Tongue (tissue), 2 donors: ENCODE data around the gene IRF2. TPM values are rescaled to one million over a fixed set of nuclear protein-coding genes. Genes with fewer than 3 reads are reported as not detected.

Source experiments
- DNase-seq: peaks from one replicate; pipeline ENCODE4 v3.0.0-alpha.2; 2015
- total RNA-seq: library from RNA; depleted of rRNA; stranded (reverse); fragments of >200 nt; gene quantifications from one replicate; pipeline ENCODE4 v1.2.3, GENCODE V29; 2014

The IRF2 gene
- total RNA-seq, 1 donor from 2014 or later = 26.5 TPM

DNA sequence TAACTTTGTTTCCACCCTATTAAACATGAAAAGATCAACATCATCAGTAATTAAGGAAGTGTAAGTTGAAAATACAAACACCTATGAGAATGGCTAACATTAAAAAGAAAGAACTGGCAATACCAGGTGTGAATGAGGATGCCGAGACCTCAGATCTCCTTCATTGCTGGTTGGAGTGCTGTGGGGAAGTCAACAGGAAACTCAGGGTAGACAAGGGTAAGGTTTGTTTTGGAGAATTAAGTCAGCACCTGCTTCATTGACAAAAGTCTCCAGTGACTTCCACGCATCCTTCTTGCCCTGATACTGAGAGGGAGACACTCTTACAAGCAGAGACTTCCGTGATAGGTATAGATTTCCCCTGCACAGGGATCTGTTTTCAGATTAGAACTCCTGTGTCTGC is 106.1 kb downstream of the IRF2 start:
- DNase-seq = no peak

- DNase-seq = no peak
Observed at GRCh38 chr4:184364100-184364921, 110.0 kb downstream of the IRF2 start.

GRCh38 chr4:184363258-184363657 is 111.1 kb downstream of the IRF2 start:
- no peak for DNase-seq

GRCh38 chr4:184362396-184362795 is 112.0 kb downstream of the IRF2 start:
- no peak for DNase-seq

GRCh38 chr4:184361443-184361842 is 112.9 kb downstream of the IRF2 start:
- DNase-seq = peak; percentile 62

DNA sequence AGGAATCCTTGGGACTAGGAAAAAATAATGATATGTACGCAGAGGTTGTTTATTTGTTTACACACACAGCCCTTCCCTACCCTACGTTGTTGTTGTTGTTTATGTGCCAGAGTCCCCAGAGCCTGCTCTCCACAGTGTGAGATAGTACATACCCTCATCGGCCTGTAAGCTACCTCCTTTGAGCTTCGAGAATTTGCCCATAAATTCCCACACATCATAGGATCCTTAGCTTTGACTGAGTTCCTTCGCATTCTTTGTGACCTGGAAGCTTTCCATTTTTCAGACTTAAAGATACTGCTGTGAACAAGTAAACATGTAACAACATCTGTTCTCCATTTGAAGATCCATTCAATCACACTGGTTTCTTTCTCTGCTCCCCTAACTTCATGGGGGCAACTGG is 114.5 kb downstream of the IRF2 start:
- no peak for DNase-seq

DNA sequence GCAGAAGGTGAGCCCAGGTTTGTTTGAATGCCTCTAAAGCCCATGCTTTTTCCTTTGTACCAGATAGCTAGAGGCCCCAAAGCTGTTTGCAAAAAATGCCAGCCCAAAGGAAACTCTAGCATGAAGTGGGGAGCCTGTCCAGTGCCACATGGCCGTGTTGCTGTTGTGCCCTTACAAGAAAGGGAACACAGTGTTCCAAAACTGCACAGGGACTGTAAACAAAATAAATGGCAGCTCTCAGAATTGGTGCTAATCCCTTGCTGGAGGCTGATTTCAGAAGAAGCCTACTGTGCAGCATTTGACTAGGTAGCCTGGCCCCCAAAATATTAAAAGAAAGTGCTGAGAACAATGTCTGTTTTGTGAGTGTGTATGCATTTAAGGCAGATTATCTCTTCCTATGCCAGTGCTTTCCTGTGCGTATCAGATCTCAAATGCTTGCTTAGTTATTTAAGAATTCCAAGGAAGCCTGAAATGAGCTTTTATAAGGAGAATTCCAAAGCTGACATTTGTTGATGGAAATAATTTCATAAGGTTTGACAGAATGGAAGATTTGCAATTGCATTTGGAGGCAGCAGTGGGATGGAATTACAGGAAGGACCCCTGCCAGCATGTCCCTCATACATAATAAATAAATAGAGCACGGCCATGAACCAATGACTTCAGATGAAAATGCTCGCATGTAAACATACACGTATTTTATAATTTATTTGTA is 115.7 kb downstream of the IRF2 start:
- DNase-seq = no peak

DNA sequence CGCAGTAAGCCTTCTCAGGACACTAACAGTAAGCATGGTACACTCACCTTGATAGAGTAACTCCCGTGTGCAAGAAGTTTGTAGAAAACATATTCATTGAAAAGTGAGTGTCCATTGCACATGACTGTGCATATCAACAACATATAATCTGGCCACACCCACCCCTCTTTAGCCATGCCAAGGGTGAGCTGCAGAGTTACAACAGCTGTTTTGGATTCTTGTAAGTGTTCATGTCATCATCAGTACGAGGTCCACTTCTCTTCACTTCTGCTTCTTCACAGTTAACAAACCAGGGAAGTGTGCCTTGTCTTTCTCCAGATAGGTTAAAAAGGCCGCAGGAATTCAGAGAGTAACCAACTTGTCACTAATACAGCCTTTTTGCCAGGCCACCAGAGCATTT is 116.6 kb downstream of the IRF2 start:
- no peak for DNase-seq

GRCh38 chr4:184357165-184357564 is 117.2 kb downstream of the IRF2 start:
- no peak for DNase-seq

DNA sequence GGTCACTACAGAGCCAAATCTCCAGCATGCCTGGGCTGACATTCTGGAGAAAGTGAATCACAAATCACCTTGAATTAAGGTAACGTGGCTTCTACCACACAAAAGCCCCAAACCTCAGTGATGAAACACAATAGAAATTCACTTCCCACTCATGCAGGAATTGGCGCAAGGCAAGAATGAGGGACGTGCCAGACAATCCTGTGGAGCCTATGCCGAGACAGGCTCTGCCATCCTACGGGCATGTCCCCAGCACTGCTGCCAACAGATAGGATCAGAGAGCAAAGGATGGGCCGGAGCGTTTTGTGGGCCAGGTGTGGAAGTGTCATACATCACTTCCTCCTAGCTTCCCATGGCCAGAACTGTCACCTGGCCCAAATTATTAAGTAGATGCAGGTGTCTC is 118.0 kb downstream of the IRF2 start:
- no peak for DNase-seq

GRCh38 chr4:184355857-184356256 is 118.5 kb downstream of the IRF2 start:
- DNase-seq = no peak

- peak; percentile 86 for DNase-seq
Observed at GRCh38 chr4:184355111-184355604, 119.2 kb downstream of the IRF2 start.

- DNase-seq = no peak
Observed at GRCh38 chr4:184352891-184353290, 121.5 kb downstream of the IRF2 start.

DNA sequence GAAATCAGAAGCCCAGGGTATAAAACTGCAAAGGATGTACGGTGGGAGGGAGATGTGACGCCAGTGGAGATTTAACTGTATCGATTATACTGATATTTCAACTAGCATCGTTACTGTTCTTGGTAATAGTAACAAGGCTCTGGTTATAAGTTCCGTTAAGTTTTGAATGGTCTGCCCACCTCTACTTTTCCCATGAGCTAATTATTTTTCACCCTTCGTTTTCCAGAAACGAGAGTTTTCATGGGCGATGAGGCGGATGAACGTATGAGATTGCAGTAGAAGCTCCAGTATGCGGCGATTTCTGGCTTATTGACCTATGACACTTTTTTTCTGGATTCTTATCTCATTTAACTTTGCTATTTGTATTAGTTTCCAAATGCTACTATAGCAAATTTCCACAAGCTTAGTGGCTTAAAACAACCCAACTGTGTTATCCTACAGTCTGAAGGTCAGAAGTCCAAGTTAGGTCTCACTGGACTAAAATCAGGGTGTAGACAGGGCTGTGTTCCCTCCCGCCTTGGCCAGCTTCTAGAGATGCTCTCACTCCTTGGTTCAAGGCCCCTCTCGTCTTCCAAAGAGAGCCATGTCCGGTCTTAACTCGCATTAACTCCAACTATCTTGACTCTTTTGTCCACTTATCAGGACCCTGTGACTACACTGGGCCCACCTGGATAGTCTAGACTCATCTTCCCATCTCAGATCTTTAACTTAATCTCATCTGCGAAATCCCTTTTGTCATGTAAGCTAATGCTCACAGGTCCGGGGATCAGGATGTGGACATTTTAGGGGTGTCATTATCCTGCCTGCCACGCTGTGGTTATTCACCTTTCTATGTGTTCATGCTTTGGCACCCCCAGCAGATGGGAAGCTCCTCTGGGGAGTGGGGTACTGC is 122.5 kb downstream of the IRF2 start:
- DNase-seq = no peak

DNA sequence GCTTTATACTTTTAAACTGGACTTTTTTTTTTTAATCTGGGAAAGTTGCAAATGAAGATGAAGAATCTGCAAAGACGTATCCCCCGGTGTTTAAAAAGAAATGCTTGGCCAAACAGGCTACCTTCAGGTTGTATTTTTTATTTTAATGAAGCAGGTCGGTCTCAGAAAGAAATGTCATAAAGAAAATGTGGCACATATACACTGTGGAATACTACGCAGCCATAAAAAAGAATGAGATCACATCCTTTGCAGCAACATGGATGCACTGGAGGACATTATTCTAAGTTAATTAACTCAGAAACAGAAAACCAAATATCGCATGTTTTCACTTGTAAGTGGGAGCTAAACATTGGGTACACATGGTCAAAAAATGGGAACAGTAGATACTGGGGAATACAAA is 123.4 kb downstream of the IRF2 start:
- no peak for DNase-seq

DNA sequence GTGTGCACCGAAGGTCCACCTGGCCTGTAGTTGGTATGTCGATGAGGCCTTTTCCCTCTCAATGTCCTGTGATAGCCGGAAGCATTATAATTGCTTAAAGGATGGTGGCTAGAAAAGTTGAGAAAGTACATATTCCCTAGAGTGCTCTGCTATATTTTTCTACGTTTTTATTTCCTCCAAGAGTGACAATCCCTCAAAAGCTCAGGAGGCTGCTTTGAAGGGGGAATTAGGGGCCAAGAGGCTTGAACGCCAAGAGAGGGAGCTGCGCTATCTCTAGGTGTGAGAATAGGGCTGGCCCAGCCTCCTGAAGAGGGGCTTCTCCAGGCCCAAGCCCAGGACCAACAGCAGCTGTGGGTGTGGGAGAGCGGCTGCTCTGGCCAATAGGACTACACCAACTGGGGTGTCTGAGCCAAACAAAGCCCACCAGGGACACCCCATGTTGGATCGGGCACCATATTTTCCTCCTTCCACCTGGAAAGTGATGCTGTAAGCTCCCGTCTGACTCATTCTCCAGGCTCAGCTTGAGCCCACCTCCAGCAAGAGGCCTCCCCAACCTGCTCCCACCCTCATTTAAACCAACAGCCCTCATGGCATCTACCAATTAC is 124.0 kb downstream of the IRF2 start:
- DNase-seq = no peak

DNA sequence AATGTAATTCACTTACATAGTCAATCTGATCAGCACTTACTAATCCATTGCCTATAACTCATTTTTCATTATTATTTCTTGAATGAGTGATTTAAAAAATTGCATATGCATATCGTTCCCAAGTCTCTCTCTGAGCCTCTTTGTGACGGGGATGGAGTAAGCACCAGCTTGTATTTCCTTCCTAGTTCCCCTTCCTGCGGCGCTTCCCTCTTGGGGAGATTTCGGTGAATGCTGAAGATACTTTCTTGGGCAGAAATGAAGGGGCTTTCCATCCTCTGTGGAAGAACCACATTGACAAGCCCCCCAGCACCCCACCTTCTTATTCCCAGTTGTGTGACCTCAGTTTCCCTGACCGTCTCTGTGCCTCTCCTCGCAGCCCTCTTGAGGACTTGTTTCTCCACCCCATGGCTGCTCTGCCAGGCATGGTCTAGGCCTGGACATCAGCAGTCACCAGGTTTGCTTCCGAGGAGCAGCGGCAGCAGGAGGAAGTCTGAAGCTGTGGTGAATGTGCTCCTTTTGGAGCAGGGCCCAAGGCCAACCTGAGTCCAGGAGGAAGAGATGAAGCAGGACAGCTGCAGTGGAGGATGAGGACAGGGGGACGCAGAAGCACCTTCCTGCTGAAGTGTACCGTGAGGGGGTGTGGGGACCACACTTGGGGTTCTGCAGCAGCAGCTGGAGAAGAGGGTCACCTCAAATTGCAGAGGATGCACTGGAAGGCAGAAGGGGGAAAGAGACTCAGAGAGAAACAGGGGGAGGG is 124.9 kb downstream of the IRF2 start:
- no peak for DNase-seq

DNA sequence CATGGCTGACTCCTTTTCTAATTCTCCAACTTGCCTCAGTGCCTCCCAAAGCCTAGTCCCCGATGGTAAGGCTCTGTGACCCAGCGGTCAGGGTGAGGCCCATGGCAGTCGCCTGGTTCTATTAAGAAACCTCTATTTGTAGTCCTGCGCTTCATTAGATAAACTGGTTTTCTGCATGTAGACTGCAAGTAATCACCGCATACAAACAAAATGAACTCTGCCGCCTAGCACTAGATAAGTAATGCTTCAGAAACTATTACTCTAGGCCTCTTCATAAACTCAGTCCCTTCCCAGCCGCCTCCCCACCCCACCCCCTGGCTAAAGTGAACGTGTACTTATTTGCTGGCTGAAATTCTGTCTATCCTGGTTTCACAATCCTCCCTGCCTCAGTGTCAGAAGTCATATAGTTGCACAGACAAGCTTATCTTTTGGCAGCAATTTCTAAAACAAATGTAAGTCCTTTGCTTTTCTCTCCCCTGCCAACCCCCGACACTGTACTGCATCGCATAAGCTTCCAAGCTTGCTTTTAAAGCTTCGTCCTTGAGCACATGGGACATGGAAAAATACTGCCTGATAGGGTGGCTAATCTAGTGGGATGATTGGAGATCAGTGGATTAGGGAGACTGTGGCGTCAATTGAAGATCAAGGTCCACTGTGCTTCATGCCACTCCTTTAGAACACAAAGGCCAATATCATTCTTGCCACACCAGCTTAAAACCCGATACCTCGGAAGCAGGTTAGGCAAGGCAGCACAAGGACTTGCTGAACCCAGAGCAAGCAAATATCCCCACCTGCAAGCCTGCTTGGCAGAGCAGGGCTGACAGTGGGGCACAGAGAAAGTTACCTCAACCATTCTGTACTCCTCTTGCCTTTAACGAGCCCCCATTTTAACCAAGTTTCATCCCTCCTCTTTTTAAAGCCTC is 125.8 kb downstream of the IRF2 start:
- DNase-seq = no peak

DNA sequence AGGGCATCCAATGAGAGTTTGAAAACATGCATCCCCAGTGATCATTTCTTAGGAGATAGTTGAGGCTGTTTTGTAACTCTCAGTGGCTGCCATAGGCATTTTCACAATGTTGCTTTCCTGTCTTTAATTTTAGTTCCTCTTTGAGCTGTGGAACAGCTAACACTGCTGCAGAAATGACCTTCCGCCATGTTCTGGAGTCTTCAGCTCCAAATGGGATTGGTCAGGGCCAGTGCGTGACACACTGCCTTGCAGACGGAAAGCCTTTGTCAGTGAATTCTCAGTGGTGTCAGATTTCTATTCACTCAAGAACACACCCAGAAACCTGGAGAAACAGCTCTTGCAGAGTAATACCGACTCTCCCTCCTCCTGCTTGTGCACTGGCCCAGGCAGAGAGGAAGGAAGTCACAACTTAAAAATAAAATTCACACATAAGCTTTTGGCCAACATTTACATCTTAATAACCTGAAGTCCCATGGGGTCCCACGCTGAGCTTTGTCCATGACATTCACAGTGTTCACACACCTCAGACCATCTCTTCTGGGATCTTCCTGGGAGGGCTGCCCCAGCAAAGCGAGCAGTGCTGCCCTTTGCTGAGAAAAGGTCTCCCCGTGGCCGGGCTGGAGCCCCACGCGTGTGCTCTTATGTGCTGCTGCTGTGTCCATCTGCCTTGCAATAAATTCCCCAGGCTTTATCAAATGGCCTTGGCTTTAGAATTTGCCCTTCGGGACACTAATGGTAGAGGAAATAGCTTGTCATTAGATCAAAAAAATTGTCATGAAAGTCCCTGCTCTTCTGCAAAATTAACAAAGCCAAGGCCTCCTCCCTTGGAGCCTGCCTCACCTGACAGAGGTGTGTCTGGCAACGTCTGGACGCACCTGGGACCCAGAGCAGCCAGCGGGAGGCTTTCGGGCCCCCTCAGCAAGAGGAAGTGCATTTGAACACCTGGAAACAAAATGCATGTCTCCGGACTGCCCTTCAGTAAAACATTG is 126.8 kb downstream of the IRF2 start:
- peak; percentile 82 for DNase-seq
